ENCODE data around the gene LEFTY1.
"Not testable (repeated sequence)": the region's sequence is repeated elsewhere in the genome, so short reads cannot be mapped to it uniquely, and the experiment has no call there.

Gene LEFTY1

DNA sequence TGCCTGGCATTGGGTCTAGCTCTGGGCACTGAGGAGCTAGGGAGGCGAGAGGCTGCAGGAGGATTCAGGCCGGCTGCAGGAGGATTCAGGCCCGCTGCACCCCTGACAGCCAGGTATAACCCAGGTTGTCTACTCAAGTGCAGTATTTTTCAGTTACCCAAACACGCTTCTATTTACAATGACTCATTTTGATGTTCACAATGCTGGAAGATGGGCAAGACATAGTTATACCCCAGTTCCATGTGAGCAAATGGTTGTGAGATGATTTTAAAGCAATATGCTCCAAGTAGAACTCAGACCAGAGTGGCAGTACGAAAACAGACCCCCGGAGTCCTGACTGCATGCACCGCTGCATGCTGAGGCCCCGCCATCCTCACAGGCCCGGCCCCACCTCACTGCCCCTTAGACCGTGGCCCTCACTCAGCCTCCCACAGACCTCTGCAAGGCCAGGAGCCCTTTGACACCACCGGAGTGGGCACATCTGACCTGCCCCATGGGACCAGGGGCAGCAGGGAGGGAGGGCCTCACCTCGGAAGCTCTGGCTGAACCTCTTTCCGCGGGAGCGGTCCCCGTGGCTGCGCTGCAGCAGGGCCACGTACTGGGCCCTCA is 553 bp downstream of the LEFTY1 start:
- DNase-seq (ENCODE audit: low read depth), result no peak

DNA sequence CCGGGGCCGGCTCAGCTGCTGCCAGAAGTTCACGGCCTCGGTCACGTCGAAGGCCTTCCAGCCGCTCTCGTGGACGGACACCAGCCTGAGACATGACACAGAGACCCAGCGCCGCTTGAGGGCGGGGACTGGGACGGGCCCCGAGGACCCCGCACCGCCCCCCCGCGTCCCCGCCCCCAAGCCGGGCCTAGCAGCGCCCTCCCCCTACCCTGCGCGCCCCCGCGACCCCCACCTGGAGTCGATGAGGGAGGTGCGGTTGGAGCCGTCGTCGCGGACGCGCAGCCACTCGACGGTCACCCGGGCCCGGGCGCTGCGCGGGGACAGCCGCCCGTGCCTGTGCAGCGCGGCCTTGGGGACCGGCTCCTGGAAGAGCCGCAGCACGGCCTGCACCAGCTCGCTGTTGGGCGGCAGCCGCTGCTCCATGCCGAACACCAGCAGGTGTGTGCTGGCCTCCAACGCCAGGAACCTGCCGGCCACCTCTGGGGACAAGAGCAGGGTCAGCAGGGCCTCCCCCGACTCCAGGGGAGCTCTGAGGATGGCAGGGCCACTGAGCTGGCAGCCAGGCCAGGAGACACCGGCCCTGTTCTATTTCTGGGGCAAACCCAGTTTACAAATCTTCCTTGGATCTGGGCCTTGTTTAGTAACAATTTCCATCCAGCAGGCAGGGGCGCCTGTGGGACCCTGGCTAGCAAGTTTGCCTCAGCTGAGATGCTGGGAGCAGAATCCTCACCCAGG is 1.2 kb downstream of the LEFTY1 start:
- not testable (repeated sequence) for DNase-seq (ENCODE audit: low read depth)

DNA sequence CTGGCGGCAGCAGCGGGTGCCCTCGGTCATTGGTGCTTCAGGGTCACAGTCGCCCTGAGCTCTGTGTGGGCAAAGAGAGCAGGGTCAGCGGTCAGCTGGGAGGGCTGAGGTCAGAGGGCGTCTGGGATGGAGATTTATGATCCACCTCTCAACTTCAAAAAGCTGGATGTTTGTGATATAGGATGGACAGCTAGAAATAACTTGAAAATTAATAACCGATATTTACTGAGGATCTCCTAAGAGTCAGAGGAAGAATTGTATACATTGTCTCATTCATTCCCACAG is 2.0 kb downstream of the LEFTY1 start:
- DNase-seq (ENCODE audit: low read depth), result no peak

DNA sequence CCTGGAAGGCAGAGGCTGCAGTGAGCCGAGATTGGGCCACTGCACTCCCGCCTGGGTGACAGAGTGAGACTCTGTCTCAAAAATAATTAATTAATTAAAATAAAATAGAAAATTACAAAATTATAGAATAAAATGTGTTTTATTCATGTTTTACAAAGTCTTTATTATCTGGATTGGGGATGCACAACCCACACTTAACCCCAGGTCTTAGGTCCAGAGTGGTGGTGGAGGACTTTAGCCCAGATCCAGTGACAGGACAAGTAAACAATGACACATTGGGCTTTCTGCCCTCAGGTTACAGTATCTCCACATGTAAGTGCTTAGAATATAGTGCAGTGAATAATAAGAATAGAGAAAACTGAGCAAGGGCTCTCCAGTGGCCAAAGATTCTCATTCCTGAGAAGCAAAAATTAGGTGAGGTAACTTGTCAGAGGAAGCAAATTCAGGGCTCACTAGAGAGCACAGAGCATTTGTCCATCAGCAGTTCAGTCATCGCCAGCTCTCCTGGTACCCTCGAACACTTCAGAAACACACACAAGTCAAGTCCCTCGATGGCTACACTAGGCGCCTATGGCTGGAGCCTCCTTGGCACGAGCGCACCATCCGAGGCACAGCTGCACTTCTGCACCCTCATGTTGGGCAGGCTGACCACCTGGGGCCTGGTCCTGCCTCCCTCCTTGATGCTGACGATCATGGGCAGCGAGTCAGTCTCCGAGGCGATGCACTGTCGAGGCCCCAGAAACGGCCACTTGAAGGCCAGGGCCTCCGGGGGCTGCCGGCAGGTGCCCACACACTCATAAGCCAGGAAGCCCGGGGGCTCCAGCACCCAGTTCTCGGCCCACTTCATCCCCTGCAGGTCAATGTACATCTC is 2.6 kb downstream of the LEFTY1 start:
- DNase-seq (ENCODE audit: low read depth), result no peak

DNA sequence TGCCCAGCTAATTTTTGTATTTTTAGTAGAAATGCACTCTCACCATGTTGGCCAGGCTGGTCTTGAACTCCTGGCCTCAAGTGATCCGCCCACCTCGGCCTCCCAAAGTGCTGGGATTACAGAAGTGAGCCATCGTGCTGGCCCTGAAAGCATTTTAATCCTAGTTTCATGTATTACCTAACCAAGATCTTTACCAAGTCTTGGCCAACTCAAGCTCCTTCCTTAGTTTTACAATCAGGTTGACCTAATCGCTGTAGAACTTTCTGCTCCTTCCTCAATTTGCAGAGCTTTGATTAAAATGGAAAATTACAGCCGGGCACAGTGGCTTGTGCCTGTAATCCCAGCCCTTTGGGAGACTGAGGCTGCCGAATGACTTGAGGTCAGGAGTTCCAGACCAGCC is 3.6 kb downstream of the LEFTY1 start:
- DNase-seq (ENCODE audit: low read depth), result no peak

DNA sequence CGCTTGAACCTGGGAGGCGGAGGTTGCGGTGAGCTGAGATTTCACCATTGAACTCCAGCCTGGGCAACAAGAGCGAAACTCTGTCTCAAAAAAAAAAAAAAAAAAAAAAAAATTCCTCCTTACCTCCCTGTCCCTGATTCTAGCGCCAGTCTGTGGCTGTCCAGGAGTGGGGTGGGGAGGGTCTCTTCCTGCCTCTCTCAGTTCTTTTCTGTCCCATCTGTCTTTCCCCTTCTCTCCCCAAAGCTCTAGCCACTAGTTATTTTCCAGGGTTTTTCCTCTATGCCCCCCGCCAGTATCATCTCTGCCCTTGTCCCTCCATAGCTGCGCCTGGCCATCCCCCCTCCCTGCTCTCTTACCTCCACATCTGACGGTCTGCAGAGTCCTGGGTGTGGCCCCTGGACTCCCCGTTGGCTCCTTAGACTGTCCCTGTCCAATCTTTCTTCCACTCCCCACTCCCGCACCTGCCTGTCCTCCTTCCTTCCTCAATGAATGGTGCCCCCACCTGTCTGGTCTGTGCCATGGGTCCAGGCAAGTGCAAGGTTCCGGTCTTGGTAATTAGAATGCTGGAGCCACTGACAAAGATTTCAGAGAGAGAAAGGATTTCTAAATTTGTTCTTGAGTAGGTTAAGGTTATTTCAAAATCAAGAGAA is 5.2 kb downstream of the LEFTY1 start:
- DNase-seq (ENCODE audit: low read depth), result no peak

DNA sequence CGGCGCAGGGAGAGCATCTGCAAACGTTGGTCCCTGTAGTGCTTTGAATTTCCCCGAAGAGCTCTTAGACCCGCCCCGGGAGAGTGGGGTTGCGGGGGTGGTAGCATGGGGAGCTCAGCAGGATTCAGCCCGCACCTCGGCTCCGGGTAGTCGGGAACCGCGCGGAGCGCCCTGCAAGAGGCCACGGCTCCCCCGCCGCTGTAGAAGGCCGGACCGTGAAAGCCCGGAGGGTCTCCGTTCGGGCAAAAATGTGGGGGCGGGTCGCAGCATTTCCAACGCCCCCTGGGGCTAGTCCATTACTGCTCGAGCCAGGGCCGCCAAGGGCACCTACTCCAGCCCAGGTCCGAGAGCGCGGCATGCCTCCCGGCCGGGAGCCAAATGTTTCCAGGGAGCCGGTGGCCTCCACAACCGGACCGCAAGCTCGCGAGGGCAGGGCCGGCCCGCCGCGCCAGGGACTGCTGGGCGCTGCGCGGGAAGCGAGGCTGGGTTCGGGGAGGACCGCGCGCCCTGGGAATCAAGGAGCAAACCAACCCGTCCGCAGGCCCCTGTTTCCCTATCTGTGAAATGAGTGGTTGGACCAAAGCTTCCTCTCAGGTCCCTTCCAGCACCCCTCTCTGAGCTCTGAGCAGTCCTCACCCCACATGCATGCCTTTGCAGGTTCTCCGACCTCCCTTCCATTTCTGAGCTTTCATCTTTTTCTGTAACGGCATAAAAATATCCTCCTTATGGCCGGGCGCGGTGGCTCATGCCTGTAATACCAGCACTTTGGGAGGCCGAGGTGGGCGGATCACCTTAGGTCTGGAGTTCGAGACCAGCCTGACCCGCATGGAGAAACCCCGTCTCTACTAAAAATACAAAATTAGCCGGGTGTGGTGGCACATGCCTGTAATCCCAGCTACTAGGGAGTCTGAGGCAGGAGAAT is 6.0 kb downstream of the LEFTY1 start:
- DNase-seq (ENCODE audit: low read depth), result no peak

DNA sequence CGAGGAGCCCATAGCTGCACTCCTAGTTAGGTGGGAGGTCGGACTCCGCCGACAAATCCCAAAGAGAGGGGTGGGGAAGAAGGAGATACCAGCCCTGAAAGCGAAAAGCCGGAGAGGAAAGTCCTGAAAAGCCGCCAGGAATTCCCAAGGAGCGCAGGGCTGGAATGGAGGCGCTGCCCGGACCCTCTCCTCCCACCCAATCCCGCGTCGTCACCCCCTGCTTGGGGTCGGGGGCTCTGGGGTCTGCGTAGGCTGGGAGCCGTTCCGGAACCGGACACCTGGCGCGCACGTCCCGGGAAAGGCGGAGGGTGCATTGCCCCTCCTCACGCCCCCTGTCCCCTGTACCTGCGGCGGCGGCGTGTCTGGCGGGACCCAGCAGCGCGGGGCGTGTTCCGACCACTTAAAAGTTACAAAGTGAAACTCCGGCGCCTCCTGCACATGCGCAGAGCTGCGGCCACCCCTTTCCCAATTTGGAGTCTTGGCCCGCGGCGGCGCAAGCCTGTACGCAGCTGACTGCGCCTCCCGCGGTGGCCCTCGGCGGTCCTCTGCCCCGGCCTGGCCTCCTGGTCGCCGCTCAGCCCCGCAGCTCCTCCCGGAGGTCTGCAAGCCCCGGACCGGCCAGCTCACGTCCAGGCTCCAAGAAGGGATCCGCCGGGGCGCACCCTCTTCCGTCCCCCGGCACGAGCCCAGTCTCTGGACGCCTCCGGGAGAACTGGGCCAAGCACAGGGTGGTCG is 6.8 kb downstream of the LEFTY1 start, which contains the start of gene TMEM63A:
Gene TMEM63A, minus strand, starts transcription at position 422 of the 735 bp plus-strand sequence. CDS start 4,800 bp downstream, outside the sequence.
- DNase-seq (ENCODE audit: low read depth), result peak; percentile 82

DNA sequence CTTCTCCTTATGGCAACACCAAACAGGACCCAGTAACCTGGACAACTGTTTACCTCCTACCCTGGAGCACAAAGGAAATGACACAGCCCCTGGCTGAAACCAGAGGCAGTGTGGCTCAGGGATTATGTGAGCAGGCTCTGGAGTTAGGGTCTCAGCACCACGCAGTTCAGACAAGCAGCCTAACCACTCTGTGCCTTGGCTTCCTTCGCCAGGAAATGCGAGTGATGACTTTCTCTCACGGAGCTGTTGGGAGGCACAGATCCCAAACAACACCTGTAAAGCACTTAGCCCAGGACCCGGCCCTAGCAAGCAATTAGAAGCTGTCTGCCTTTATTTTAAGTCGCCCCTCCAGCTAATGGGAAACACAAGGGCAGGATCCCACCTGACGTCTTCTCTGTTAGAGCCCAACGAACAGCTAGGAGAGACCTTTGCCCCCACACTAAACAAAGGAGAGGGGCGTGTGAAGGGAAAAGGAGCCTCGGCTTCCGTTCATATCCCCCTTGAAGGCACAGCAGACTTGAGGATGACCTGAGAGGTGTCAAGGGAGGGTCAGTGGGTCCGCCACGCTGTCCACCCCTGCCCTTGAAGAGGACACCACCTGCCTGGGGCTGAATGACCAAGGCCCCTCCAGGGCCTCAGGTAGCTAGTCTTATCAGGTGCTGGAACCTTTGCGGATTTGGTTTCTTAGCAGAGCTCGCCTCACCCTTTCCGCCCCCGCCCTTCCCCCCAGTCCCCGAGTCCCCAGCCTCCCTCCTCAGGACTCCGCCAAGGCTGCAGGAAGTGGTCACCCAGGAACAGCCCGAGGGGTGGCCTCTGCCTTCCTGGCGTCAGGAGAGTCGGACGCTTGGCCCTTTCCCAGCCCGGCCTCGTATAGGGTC is 7.6 kb downstream of the LEFTY1 start:
- peak; percentile 31 for DNase-seq (ENCODE audit: low read depth)

DNA sequence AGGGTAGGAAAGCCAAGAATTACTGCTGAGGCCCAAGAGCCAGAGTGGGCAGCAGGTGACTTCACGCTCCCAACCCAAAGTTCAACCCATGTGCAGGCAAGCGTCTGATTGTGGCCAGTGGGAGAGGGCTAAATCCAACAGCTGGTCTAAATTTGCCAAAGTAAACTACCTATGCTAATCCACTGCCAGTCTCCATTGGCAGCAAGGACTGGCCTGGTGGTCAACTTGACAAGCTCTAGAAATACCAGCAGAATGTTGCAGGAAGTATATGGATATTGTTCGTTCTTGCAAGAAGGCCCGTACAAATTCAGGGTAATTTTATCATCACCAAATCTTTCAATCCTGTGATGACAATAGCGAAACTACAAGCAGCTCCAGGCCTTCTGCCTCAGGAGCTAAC is 8.3 kb downstream of the LEFTY1 start:
- no peak for DNase-seq (ENCODE audit: low read depth)

DNA sequence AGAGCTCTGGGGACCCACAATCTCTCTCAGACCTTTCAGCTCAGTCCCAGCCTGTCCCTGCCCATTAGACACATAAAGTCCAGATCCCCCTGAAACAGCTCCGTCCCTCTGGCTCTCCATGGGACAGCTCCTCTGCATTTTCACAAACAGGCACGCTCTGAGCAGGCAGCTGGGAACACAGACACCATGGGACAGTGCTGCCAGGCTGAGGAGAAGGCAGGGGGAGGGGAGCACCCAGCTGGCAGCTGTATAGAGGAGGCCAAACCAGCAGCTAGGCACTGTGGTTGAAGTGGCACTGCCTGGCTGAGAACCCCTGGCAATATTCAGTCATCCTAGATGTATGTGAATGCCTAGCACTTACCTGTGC is 8.7 kb downstream of the LEFTY1 start:
- DNase-seq (ENCODE audit: low read depth), result no peak

DNA sequence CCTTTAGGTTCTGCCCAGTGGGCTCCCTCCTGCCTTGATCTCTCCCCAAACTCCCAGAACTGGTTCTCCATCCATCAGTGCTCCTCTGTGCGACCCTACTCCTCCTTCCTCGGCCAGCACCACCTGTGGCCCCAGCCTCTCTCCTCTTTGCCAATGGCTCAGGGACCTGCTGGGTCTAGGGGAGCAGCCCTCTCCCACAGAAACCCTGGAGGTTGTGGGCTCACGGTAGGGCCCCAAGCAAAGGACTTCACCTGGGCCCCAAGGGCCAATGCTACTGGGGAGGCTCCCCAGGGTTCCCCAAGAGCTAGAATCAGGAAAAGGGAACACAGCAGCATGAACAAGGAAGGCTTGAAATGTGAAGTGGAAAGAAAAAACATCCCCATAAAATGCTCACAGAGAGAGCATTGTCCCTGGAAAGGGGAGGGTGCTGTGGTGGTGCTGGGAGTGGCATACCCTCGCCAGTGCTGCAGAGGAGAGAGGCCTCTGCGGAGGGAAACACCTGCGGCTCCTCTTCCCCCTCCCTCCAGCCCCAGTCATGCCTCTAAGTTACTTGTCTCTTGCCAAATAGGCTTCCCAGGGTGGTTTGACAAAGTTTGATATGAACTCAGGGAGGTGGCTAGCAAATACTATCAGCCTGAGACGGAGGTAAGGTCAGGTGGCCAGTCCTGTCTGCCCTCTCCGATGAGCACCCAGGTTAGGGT is 9.3 kb downstream of the LEFTY1 start:
- no peak for DNase-seq (ENCODE audit: low read depth)

DNA sequence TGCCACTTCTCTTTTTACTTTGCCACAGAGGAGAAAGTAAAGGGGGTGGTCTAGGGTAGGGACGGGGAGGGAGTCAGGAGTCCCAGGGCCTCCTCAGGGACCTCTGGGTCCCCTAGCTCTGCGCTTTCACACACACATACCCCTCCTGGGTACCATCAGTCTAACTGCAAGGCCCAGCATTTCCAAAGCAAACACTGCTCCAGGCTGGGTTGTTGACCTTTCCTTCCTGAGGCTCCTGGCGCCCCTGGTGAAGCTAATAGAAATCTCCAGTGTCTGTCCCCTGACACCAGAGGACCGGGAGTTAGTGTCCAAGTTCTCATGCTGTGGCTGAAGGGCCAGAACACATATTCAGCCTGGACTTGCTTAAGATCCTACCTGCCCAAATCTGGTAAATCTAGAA is 10.7 kb downstream of the LEFTY1 start:
- DNase-seq (ENCODE audit: low read depth), result no peak

DNA sequence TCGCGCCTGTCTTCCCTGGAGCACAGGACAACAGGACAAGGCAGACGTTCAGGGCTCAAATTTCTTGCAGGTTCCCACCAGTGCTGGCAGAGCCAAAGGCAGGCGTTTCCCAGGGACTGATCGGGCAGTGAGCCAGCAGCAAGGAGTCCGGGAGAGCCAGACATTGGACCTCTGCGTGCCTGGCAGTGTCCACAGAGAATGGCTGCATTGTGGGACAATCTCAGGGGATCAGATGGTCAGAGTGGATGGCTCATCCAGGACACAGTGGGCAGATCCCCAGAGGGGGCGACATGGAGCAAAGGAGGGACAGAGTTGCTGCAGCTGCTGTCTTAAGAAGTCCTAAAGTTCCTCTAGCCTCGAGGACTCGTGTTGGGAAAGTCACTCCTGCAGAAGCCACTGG is 11.4 kb downstream of the LEFTY1 start:
- no peak for DNase-seq (ENCODE audit: low read depth)

DNA sequence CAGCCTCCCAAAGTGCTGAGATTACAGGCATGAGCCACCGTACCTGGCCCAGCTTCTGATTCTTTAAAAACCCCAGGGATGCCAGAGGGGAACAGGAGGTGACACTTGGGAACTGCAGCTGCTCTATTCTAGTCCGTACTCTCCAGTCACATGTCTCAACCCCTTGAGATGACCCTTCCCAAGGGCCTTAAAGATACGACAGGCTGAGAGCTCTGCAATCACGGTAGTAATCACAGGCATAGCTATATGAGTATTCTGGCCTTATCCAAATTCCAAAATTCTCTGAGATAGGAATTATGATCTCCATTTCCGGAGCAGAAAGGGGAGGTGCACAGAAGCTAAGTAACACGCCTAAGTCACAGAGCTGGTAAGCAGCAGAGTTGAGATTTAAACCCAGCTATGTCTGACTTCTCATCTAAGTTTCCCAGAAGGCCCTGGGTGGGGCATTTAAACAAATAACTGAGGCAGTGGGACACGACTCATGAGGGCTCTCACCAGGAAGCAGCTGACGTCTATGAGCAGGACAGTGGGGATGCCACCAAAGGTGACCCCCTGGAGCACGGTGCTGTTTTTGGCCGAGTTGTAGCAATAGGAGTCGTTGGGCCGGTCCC is 11.9 kb downstream of the LEFTY1 start:
- DNase-seq (ENCODE audit: low read depth), result no peak

DNA sequence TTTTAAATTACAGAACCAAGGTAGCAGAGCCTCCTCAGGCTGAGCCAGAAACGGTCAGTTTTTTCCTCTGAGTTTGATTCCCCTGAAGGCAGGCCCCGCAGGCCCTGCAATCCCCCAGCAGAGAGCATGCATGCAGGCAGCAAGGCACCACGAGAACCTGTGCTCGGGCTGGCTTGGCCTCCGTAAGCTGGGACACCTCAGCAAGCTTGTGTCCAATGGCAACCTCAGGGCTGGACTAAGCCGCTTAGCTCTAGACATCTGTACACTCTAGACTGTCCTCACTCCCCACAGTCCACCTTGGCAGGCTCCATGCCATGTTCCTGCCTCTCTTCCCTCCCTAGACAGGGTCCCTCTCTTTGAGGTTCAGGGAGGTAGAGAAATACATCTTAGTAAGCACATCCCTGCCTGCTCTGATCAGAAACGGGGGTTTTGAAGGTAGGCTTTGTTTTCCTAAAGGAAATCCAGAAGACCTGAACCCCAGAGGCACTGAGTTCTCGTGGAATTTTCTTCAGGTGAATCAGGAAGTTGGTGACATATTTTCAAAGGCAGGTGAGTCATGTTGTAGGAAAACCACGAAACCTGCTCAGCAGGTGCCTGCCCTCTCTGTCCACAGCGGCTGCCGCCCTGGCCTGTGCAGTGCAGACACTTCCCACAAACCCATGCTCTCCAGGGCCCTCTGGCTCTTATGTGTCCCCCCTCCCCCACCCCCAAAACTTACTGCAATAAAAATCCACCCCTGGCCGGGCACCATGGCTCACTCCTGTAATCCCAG is 13.7 kb downstream of the LEFTY1 start:
- no peak for DNase-seq (ENCODE audit: low read depth)

DNA sequence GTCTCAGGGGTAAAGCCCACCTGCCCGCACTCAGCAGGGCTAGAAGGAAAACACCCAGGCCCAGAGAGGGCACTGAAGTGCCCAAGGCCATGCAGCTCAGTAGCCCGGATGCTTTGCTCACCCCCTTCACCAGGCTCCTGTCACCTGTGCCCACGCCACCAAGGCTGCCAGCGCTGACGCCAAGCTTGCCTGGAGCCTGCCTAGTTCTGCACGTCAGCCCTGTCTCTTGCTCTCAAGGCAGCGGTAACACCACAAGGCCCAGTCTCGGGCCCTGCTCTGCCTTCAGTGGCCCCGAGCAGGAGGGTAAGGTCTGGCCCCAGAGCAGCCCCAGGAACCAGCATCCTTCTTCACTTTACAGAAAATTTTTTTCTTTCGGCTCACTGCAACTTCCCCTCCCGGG is 14.5 kb downstream of the LEFTY1 start:
- no peak for DNase-seq (ENCODE audit: low read depth)

DNA sequence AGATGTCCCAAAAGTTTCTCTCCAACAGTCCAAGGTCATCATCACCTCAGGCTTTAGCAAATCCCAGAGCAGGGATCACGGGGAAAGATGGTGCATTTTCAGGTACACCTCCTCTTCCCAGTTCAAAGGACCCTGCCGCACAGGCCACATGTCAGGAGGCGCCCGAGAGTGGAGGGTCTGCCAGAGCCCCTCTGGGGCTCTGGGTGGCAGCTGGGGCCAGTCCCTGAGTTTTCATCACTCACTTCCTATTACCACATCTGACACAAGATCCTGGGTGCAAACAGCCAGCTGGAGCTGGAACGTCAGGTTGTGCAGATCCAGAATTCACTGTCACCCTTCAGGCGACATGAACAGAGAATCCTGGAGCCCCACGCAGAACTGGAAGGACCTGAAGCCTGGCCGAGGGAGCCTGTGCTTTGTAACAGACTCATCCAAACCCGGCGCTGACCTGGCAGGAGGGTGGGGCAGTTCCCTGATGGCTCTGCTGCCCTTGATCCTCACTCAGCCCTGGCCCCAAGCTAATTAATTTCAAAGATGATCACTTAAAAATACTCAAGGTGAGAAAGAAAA is 15.6 kb downstream of the LEFTY1 start:
- no peak for DNase-seq (ENCODE audit: low read depth)

Measured in activated T-helper 9 cell treated with anti-CD3 and anti-CD28 coated beads, Interleukin-2, amount 50 U/mL, for 16 hours (primary cell).